Neural cell (in vitro differentiated cells): ENCODE results near the gene SLC2A5.

Experiments
- CTCF ChIP-seq: fragments of 450-650 bp; IDR thresholded peaks from 2 replicates; pipeline ENCODE4 v1.5.1; 2014; ENCODE audit warnings: antibody characterized with exemption, mild to moderate bottlenecking, moderate library complexity; ENCODE audit not compliant: poor library complexity, severe bottlenecking
- EZH2 ChIP-seq: fragments of 200-600, 300-800 bp; shearing (Covaris generic), sonication (generic); IDR thresholded peaks from 2 replicates; pipeline ENCODE4 v1.6.1; 2014; ENCODE audit warnings: antibody characterized with exemption, low read length, borderline replicate concordance, mild to moderate bottlenecking; ENCODE audit not compliant: insufficient read depth, poor library complexity, severe bottlenecking
- POLR2AphosphoS5 ChIP-seq: IDR thresholded peaks from 2 replicates; pipeline ENCODE4 v1.6.1; 2012
- TAF1 ChIP-seq: IDR thresholded peaks from 2 replicates; pipeline ENCODE4 v1.6.1; 2012; ENCODE audit warnings: low read depth

GRCh38 chr1:8989821-8990220 is 79.6 kb downstream of the SLC2A5 start:
- no peak for TF ChIP-seq CTCF
- no peak for TF ChIP-seq EZH2
- no peak for TF ChIP-seq POLR2AphosphoS5
- TF ChIP-seq TAF1 = no peak
